GM12878 (cell line): ENCODE data around the gene TNPO2. TPM values are rescaled to one million over a fixed set of nuclear protein-coding genes. Genes with fewer than 3 reads are reported as not detected.

ENCODE experiments used
- ATF3 ChIP-seq: IDR thresholded peaks from 2 replicates; pipeline ENCODE4 v1.6.1; 2011; ENCODE audit warnings: low read depth, mild to moderate bottlenecking, low read length, moderate library complexity, borderline replicate concordance; ENCODE audit errors: extremely low read depth
- CHD1 ChIP-seq: IDR thresholded peaks from 2 replicates; pipeline ENCODE4 v1.6.1; 2012; ENCODE audit warnings: low read depth, low read length, improper control_type of control experiment
- MLLT1 ChIP-seq: fragments of 450-650 bp; IDR thresholded peaks from 2 replicates; pipeline ENCODE4 v1.6.1; 2016; ENCODE audit warnings: mild to moderate bottlenecking
- NR2F1 ChIP-seq: fragments of 450-650 bp; conservative IDR thresholded peaks from 2 replicates; pipeline ENCODE4 v1.6.1; 2017; ENCODE audit warnings: mild to moderate bottlenecking
- RELB ChIP-seq: fragments of 450-650 bp; IDR thresholded peaks from 2 replicates; pipeline ENCODE4 v1.6.1; 2017; ENCODE audit warnings: low read depth, mild to moderate bottlenecking, moderate library complexity
- RUNX3 ChIP-seq: IDR thresholded peaks from 2 replicates; pipeline ENCODE4 v1.6.1; 2012; ENCODE audit warnings: low read length, inconsistent platforms
- TBL1XR1 ChIP-seq: IDR thresholded peaks from 2 replicates; pipeline ENCODE4 v1.6.1; 2012; ENCODE audit warnings: low read depth, low read length, improper control_type of control experiment
- TCF12 ChIP-seq: IDR thresholded peaks from 2 replicates; pipeline ENCODE4 v1.6.1; 2011; ENCODE audit warnings: low read depth, mild to moderate bottlenecking, low read length
- ZNF687 ChIP-seq: fragments of 450-650 bp; IDR thresholded peaks from 2 replicates; pipeline ENCODE4 v1.6.1; 2017; ENCODE audit warnings: mild to moderate bottlenecking, moderate library complexity
- polyA plus RNA-seq, 11 experiments: library from polyadenylated mRNA; depleted of rRNA in 4 of 11; unstranded in 6 of 11; stranded (reverse) in 5 of 11; fragments of >200 nt; fragmentation: Nextera tagmentation in 4 of 11; fragmentation: Illumina TruSeq in 1 of 11; extraction: Ambion mirVana in 4 of 11; extraction: Trizol in 1 of 11; gene quantifications; 1 replicate in 1 of 11; 2 replicates in 10 of 11; pipeline versions ENCODE4 v1.2.1 to v1.2.3, GENCODE V29; 2011 to 2016; ENCODE audit warnings: inconsistent platforms in 2 of 11, missing spikeins in 2 of 11, low read depth in 1 of 11
- total RNA-seq, 4 experiments: library from RNA; depleted of rRNA in 3 of 4; stranded (reverse); fragments of >200 nt in 3 of 4; fragmentation: Illumina TruSeq in 1 of 4; extraction: Trizol in 1 of 4; gene quantifications; 2 replicates each; pipeline versions ENCODE4 v1.2.1 to v1.2.3, GENCODE V29; 2013 to 2021

The TNPO2 gene
- total and polyA plus RNA-seq, 10 of the 15 experiments (the other 5 are each of a cell fraction or from before 2014, with no cell fraction given) = 5.5 to 99.7 (median 29.6) TPM

- TF ChIP-seq ZNF687 (0 out of 2 replicates have a peak, but pooled peaks have one; percentile 21), TBL1XR1 (no peak), RUNX3 (peak; percentile 65; the same call in 1 of the 2 replicates), NR2F1 (0 out of 2 replicates have a peak, but pooled peaks have one; percentile 18), TCF12 (no peak), RELB (no peak; the same call in 1 of the 2 replicates), ATF3 (0 out of 2 replicates have a peak, but pooled peaks have one; percentile 13), CHD1 (no peak), MLLT1 (peak; percentile 32; the same call in 1 of the 2 replicates)
These were observed 57.3 kb downstream of the TNPO2 start, which contains the start of the genes MAN2B1 and WDR83 (continued) for GRCh38 chr19:12666265-12667048.
